ENCODE data around the gene CALM1.
"Not testable (repeated sequence)": the region's sequence is repeated elsewhere in the genome, so short reads cannot be mapped to it uniquely, and the experiment has no call there.

The CALM1 gene

DNA sequence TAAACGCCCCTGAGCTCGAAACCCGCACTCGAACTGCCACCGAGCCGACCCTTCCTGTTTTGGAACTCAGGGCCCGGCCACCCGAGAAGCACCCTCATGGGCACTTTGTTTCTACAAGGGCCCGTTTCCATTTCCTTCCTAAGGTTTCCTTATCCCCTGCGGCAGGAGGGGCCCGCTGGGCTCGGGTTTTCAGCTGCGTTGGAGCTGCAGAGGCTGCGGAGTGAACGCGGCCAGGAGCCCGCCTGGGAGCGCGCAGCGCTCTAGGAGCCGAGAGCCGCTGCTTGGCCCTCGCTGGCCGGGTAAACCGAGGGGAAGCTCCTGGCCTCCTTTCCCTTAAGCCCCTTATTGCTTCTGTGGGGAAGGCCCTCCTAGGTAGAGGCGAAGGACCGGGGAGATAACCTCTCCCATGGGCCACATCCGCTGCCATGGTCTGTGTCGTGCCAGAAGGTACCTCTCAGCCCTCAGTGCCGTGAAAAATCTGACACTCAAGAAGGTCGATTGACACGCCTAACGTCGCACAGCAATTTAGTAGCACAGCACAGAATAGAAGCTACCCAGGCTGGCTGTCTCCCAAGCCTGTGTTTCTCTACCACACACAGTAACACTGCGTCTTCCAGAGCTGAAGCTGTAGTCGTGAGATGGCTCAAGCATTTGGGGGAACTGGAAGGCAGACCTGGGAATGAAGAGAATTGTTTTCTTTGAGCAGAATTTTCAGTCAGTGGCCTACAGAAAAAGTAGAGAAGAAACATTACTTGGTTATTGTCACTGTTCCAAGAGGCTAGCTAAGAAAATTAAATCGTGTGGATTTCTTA, 12.9 kb upstream of the CALM1 start:
- peak; percentile 16 to 52 for DNase-seq

GRCh38 chr14:90384543-90384911, 12.3 kb upstream of the CALM1 start:
- DNase-seq, result peak; percentile 31 to 33

DNA sequence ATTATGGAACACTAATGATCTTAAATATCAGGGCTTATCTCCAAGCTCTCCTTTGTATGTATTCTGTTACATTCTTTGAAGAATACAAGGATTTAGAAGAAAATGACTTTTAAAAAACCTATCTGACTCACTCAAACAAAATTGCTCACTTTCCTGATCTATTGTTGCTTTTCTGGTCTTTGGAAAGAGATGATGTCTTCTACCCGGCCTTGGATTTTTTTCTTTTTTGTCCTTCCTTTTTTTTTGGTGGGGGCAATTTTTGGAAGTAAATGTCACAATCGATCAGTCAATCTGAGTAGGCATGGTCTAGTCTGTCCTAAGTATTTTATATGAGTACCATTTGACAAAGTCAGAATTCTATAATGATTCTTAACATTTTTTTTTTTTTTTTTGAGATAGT, 10.5 kb upstream of the CALM1 start:
- DNase-seq, result no peak

DNA sequence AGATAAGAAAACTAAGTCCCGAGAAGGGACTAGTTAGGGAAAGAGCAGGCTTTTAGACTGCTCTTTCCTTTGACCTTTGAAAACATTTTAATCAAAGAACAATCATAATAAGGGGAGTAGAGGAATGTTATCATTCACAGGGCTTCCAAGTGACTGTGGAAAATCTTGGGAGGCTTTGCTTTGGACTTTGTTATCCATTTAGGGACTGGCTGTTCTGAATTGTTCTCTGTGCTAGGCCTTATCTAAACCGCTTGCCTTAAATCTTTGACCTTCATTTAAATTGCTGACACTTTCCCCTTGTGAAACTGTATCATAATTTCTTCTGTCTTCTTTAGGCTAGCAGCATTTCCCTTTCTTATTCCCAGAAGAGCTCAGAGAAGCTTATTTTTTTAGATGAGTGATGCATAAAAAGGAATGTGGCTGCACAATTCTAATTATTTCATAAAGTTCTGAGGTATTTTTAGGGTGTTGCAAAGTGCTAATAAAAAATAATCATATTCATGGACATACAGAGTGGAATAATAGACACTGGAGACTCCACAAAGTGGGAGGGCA, 9.5 kb upstream of the CALM1 start:
- no peak for DNase-seq

- DNase-seq, result no peak
Measured at GRCh38 chr14:90388437-90388836, 8.4 kb upstream of the CALM1 start.

DNA sequence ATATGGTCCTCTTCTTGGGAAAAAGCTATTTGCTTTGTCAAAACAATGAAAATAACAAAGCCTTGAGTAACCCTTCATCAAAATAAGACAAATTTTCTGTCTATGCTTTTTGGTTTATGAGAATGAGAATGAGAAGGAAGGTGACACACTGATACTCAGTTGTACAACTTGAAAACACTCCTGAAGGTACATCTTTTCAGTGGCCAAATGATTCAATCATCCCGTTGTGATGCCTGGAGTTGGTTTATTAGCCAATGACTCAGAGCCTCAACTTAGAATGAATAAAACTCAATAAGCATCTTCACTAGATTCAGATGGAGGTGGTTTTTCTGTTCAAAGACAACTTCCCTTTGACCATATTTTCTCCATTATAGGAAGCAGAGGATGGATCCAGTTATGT, 7.8 kb upstream of the CALM1 start:
- DNase-seq, result no peak

DNA sequence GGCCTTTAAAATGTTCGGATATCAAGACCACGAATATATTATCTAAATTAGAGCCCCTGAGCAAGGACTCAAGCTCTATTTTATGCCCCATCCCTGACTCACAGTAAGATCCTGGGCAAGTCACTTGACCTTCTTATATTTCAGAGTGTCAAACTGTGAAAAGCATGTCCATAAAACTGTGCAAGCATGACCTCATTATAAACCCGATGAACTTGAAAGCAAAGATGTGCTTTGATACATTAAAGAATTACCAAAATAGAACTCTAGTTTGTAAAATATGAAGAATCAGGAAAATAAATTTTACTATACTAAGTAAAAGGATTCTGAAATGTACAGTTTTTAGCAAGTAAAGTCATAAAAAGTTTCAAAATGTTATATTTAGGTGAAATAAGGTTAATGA, 2.9 kb upstream of the CALM1 start:
- DNase-seq, result no peak

GRCh38 chr14:90394782-90395181, 2.0 kb upstream of the CALM1 start:
- not testable (repeated sequence) for DNase-seq

- peak in 1 of 2 donors; percentile 18 for DNase-seq
Measured at GRCh38 chr14:90397425-90398314, 841 bp downstream of the CALM1 start.

- DNase-seq, result peak; percentile 43 to 44
Measured at GRCh38 chr14:90398315-90398839, 1.5 kb downstream of the CALM1 start.

GRCh38 chr14:90398841-90399540, 2.2 kb downstream of the CALM1 start:
- DNase-seq, result no peak

GRCh38 chr14:90399541-90400444, 3.0 kb downstream of the CALM1 start:
- DNase-seq, result peak; percentile 94 to 96

DNA sequence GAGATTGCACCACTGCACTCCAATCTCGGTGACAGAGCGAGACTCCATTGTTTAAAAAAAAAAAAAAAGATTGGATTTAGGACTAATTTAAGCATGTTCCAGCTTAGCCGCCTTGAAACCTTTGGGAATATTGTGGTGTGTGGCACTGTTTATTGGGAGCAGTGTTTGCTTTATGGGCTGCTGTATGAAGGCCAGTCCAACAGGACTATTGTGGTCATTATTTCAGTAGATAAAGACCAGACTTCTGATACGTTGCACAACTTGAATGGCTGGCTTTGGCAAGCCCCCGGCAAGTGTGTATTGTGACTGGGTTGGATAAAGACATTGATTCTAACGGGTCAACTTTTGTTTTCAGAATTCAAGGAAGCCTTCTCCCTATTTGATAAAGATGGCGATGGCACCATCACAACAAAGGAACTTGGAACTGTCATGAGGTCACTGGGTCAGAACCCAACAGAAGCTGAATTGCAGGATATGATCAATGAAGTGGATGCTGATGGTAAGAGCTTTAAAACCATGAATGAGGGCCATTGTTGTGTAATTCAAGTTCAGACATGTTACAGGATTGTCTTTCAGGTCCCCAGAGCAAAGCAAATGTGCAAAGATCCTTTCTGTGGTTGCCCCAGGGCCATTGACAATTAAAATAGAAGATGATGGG, 4.2 kb downstream of the CALM1 start:
- no peak for DNase-seq

DNA sequence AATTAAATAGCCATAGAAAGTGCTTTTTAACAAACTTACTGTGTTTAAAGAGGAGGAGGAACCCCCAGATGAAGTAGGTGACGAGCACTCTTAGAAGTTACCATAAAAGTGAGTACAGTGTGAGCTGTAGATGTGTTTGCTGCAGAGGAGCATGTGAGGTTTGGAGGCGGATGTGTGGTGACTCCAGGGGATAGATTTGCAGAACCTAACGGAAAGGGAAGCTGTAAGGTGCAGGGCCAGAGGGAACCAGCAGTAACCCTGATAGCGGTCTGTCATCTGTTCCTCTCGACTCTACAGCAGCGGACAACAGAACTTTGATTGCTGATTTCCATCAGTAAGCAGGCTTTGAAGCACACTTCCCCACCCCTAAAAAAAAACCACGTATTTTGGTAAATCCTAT, 5.2 kb downstream of the CALM1 start:
- DNase-seq, result peak; percentile 39 to 65

DNA sequence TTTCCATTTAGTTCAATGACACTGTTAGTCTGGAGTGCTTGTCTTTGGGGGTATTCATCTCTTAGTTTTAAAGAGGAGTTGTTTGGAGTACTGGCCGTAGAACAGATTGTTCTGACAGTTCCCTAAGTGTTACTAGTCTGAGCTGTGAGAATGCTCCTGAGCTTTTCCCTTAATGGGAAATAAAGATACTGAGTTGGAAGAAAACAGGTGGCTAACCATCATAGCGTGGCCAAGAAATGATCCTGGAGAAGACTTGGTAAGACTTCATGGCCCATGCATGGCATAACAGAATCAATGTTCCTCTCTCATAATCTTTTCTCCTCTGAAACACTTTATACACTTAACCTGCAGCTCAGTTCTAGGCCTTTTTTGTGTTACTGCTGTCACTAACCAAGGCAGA, 6.2 kb downstream of the CALM1 start:
- no peak for DNase-seq

DNA sequence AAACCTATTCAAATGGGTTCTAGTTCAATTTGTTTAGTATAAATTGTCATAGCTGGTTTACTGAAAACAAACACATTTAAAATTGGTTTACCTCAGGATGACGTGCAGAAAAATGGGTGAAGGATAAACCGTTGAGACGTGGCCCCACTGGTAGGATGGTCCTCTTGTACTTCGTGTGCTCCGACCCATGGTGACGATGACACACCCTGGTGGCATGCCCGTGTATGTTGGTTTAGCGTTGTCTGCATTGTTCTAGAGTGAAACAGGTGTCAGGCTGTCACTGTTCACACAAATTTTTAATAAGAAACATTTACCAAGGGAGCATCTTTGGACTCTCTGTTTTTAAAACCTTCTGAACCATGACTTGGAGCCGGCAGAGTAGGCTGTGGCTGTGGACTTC, 8.3 kb downstream of the CALM1 start:
- no peak for DNase-seq

DNA sequence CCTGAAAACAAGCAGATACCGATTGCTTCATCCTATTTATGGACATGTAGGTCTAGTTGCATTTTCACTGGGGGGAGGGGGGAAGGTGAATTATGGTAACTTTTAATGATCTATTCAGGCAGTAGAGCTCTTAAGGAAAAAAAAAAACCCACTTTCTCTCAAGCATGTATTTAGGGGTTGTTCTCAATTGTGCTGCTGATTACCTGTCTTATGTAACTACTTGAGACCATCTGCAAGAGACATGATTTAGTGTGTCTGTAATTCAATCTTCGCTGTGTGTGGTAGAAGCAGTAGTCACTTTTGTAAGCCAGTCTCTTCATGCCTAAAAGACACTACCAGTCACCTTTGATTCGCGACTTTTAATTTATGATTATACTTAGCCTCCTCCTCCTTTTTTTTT, 8.9 kb downstream of the CALM1 start:
- DNase-seq, result no peak

GRCh38 chr14:90406384-90406798, 9.6 kb downstream of the CALM1 start:
- DNase-seq, result no peak

DNA sequence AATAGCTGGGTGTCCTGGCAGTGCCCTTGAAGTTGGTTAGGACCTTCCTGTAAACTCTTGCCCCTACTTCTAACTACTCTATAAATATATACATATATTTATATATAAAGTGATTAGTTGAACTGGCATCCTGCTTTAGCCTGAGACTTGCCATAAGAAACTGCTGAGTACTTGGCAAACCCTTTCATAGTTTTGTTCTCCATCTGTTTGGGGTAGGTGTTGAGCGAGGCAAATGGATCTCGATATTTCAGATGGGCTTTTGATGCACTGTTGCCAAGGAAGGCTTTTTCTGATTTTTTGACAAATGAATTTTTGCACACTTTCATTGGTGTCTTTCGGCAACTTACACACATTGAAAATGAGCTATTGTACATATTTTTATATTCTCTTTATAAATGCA, 10.4 kb downstream of the CALM1 start:
- no peak for DNase-seq

GRCh38 chr14:90408713-90409112, 11.9 kb downstream of the CALM1 start:
- DNase-seq, result no peak

DNA sequence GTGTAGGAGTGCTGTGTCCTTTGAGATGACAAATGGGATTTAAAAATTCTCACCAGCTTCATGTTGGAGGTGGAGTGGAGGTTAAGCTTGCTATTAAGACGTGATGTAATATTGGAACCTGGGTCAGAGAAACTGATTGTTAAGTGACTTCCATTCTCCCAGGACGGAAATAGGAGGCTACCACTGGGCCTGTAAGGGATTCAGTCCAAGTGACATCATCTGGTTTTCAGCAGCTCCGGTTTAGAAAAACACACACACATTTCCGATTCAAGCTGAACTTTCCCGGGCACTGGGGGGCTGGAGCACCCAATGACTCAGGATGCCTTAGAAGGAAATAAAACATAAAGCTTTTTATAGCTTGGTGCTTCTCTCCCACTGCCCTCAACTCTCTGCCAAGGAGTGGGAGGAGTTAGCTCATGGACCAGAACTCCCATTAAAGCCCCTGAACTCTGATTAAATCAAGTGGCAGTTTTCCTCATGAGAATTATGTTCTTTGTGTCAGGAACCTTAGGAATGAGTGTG, 12.4 kb downstream of the CALM1 start:
- peak; percentile 12 to 23 for DNase-seq

Measured in inflammatory macrophage treated with lipopolysaccharide for 1 hour (primary cell).